OCI-LY1 (cell line): ENCODE data around the gene SDR39U1.

Experiments used
- CTCF ChIP-seq: fragments of 200-600 bp; sonication (generic), shearing (Covaris generic); IDR thresholded peaks from 2 replicates; pipeline ENCODE4 v1.5.1; 2017; ENCODE audit warnings: mild to moderate bottlenecking, antibody characterized with exemption, low read length, moderate library complexity, mixed read lengths
- EZH2 ChIP-seq: fragments of 200-600 bp; sonication (generic), shearing (Covaris generic); IDR thresholded peaks from 2 replicates; pipeline ENCODE4 v1.8.0; 2017; ENCODE audit warnings: borderline replicate concordance, mixed run types, mild to moderate bottlenecking, antibody characterized with exemption, low read length, moderate library complexity, mixed read lengths

- no peak for TF ChIP-seq CTCF
- no peak for TF ChIP-seq EZH2
Measured at GRCh38 chr14:24399999-24400718, 42.4 kb downstream of the SDR39U1 start.
